LNCaP clone FGC (cell line): ENCODE results near the gene ZFYVE26.

Source experiments
- DNase-seq: peaks from one replicate; pipeline ENCODE4 v3.0.0-alpha.2; 2011; ENCODE audit warnings: low read depth
- H3K4me3 ChIP-seq: 2 replicates; pipeline ENCODE4 v1.5.1; 2011; ENCODE audit warnings: mild to moderate bottlenecking, low read depth, low read length, control low read depth
- CTCF ChIP-seq: IDR thresholded peaks from 2 replicates; pipeline ENCODE4 v1.5.1; 2012; ENCODE audit warnings: mild to moderate bottlenecking; ENCODE audit not compliant: control insufficient read depth, insufficient read depth; ENCODE audit errors: extremely low read depth

The ZFYVE26 gene

GRCh38 chr14:67852926-67853604 lies 36.7 kb upstream of the ZFYVE26 start:
- DNase-seq, result no peak
- no peak overlapping the region for H3K4me3 ChIP-seq
- no peak for TF ChIP-seq CTCF

GRCh38 chr14:67851785-67852410 lies 35.5 kb upstream of the ZFYVE26 start:
- TF ChIP-seq CTCF, result no peak
- DNase-seq, result no peak
- H3K4me3 ChIP-seq, result no peak overlapping the region

GRCh38 chr14:67850066-67850830 lies 33.9 kb upstream of the ZFYVE26 start:
- no peak overlapping the region for H3K4me3 ChIP-seq
- DNase-seq, result no peak
- no peak for TF ChIP-seq CTCF

- no peak overlapping the region for H3K4me3 ChIP-seq
- DNase-seq, result no peak
- TF ChIP-seq CTCF, result no peak
These were observed 29.7 kb upstream of the ZFYVE26 start for GRCh38 chr14:67846029-67846610.

GRCh38 chr14:67837011-67837624 lies 20.7 kb upstream of the ZFYVE26 start:
- DNase-seq, result peak; percentile 83
- TF ChIP-seq CTCF, result peak; percentile 81

GRCh38 chr14:67835596-67835995 lies 19.2 kb upstream of the ZFYVE26 start:
- no peak for DNase-seq
- H3K4me3 ChIP-seq, result no peak overlapping the region
- no peak for TF ChIP-seq CTCF

More at GRCh38 chr14:67837011-67837624, 20.7 kb upstream of the ZFYVE26 start:
- H3K4me3 ChIP-seq, result no peak overlapping the region
